Non-pigmented ciliary epithelial cell (primary cell): ENCODE results near the gene ZBTB38.

Source experiments
- DNase-seq: peaks from one replicate; pipeline ENCODE4 v3.0.0-alpha.2; 2010; ENCODE audit warnings: low read depth

Gene ZBTB38

GRCh38 chr3:141386611-141387111 is 18.4 kb downstream of the ZBTB38 start:
- DNase-seq: no peak

DNA sequence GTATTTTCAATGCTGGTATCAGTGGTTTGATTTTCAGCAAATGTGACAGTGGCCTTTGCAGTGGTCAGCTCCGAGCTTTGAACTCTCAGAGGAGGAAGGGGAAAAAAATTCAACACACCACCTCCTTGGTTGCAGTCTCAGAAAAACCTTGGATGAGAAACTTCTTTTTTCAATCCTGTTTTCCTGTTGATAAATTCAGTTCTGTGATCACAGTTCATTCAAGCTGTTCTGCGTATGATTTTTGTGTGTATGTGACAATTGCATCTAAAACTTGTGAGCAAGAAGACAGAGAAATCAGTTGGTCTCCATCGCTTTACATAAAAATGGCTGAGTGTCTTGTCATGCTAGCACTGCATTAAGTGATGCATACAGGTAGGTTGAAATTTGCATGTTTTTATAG is 19.2 kb downstream of the ZBTB38 start:
- no peak for DNase-seq

DNA sequence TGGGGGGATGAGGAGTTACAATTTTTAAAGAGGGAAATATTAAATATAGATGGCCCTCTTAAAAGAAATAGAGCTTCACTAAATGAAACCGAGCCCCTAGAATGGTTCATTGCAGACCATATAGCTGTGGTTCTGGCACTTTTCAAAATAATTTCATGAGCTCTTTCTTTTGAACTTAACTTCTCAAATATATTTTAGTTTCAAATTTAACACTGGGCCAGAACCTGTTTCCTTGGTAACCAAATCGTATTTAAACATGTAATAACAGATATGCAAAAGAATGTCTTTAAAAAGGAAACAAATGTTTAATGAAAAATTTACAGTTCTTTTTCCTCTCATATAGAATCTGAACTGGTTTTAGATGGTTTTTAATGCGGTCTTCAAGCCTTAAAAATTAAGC is 20.1 kb downstream of the ZBTB38 start:
- no peak for DNase-seq

DNA sequence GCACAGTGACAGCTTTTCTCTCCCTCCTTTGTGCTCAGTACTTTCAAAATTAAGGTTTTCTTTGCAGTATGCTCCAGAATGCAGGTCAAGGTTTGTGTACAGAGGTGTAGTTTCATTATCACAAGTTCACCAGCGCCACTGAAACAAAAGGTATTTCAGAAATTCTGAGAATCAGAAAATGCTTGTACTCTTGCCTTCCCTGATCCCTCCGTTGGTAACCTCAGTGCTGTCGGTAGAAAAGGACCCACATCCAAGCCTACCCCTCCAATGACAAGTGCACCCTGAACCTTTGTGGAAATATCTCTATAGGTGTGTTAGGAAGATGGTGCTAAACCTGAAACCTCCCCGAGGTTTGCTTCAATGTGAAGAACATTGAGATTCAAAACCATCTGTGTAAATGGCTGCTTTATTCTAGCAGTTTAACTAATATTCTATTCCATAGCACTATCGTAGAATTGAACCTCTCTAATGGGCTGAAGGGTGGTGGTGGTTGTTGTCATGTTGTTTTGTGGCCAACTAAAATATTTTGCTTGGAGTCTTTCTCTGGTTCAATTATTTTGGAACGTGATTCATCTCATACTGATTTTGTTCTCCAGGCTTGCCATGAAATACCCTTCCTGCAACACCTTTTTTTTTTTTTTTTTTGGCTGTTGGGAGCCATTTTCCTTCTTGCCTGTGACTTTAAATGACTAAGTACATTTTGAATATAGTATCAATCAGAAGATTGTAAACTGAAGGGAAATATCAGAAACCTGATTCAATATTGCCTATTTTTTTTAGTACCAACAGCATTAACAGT is 20.7 kb downstream of the ZBTB38 start:
- DNase-seq: no peak

- no peak for DNase-seq
Measured at GRCh38 chr3:141389703-141390102, 21.4 kb downstream of the ZBTB38 start.

DNA sequence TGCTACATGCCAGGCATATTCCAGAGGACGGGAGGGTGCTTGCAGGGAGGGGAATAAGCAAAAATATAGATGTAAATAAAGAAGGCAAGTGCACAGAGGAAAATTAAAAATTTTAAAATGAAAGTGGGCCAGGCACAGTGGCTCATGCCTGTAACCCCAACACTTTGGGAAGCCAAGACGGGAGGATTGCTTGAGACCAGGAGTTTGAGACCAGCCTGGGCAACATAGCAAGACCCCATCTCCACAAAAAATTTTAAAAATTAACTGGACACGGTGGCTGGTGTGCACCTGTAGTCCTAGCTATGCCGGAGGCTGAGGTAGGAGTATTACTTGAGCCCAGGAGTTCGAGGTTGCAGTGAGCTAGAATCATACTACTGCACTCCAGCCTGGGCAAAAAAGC is 22.4 kb downstream of the ZBTB38 start:
- DNase-seq: no peak

- no peak for DNase-seq
Measured at GRCh38 chr3:141391298-141391990, 23.1 kb downstream of the ZBTB38 start.

GRCh38 chr3:141391991-141392316 is 23.6 kb downstream of the ZBTB38 start:
- DNase-seq: no peak

DNA sequence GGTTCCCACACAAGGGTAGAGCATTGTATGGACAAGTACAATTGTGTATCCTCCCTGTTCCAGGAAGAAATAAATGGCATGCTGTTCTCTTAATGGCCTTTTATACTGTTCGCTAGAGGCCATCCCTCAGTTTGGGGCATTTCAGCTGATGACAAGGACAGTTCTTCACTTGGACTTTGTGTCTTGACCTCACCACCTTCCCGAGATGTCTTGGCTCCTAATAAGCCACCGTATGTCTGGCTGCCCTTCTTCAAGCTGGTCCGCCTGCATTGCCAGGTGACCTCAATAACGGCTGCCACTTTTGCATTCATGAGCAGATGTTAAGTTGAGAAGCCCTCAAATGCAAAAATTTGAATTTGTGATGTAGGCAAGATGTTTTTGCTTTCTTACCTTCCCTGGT is 24.1 kb downstream of the ZBTB38 start:
- no peak for DNase-seq

- DNase-seq: no peak
Measured at GRCh38 chr3:141392897-141393734, 24.8 kb downstream of the ZBTB38 start.

GRCh38 chr3:141393735-141394076 is 25.4 kb downstream of the ZBTB38 start:
- DNase-seq: no peak

- DNase-seq: no peak
Measured at GRCh38 chr3:141394560-141394959, 26.3 kb downstream of the ZBTB38 start.

- DNase-seq: no peak
Measured at GRCh38 chr3:141395005-141395589, 26.8 kb downstream of the ZBTB38 start.

DNA sequence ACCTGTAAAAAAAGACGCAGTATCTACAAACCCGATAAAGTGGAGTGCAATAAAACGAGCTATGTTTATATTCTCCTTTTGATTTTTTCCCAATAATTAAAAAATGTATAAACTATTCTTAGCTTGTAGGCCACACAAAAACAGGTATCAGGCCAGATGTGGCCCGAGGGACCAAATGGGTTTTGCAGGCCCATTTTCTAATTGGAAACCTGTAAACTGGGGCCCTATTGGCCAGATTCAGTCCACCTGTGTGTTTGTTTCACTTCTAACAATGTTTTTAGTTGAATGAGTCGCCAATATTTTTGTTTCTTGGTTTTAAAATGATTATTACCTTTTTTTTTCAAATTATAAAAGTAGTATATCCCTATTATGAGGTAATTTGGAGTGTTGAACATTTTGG is 29.7 kb downstream of the ZBTB38 start:
- no peak for DNase-seq

DNA sequence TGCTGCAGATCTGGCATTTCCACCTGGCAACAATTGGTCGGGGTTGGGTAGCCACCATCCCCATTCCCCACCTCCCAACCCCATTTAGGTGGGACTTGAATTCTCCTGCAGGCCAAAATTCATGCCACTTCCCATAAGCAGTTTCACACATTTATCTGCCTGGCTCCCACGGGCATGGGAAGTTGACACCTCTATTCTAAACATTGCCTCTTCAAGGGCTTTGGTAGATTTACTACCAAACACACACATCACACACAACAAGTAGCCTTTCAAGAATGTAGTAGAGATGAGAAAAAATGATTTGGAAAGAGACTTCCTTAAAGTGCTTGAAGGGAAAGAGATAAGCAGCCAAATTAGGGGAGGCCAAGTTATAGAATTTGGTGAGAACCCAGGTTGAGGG is 30.9 kb downstream of the ZBTB38 start:
- DNase-seq: no peak

DNA sequence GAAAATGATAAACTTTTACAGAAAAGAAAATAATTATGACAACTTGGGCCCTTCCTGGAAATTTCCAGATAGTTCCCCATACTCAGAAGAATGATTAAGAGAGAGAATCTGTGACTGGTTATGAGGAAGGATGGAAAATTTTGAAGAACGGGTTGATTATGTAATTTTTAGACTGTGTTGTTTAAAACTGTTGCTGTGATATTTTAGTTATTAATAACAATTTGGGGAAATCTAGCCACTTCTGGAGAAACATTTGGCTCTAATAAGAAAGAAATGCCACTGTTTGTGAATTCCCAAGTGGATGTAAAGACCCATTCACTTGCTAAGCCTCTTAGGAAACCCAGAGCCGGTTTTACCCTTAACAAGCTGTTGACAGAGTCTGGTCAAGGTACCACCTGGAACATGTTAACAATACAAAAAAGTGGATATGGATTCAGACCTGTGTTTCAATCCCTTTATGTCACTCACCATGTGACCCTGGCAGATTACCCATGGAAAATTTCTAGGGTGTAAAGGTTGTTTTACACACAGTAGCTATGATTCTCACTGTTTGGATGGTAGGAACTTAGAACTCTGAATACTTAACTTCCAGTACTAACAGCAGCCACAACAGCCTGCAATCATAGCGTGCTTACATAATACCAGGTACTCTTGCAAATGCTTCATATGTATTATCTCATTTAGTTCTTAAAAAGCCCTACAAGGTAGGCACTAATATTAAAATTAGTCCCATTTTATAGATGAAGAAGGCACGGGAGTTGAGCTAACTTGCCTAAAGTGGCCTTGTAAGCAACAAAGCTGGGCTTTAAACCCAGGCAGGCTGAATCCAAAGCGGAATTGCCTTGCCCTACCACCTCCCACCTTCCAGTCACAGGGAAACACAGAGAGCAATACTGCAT is 32.0 kb downstream of the ZBTB38 start:
- no peak for DNase-seq

DNA sequence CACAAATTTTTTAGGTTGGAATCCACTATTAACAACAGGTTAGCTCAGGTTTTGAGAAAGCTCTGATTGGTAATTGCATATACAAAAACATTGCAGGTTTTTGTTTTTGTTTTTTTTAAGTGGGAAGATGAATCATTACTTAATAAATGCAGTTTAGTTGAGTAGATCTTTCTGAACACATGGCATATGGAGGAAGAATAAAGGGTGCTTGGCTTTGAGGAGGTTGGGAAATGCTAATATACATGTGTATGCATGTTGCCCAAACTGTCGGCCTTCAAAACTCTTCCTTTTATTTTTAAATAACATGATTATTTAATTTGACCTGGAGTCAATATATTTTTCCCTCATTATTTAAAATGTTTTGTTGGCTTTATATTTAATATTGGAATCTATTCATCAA is 32.8 kb downstream of the ZBTB38 start:
- DNase-seq: no peak

GRCh38 chr3:141401573-141402475 is 33.5 kb downstream of the ZBTB38 start:
- DNase-seq: no peak

DNA sequence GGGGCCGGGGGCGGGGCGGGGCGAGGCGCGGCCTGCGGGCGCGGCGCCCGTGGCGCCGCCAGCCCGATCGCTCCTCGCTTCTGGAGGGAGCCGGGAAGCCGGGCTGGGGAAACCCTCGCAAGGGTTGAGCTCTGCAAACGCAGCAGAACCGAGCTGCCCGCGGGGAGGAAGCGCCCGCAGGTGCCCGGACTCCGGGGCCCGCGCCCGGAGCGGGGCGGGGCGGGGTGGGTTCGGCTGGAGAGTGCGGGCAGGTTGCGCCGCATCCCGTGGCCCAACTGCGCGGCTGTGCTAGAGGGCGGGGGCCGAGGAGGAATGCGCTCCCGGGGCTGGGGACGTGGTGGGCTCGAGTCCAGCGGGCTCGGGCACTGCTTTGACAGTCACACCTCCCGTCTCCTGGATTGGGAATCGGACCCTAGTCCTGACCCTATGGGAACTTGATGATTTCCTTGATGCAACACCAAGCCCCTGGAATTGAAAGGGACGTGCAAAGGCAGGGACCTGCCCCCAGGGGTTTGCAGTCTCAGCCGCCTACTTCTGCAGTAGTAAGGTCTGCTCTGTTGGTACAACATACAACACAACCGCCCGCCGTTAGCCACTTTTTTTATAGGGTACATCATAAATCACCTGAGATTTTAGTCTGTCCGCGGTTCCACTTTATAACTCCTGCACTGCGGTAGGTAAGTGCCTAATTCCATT is 34.3 kb downstream of the ZBTB38 start:
- DNase-seq: no peak

DNA sequence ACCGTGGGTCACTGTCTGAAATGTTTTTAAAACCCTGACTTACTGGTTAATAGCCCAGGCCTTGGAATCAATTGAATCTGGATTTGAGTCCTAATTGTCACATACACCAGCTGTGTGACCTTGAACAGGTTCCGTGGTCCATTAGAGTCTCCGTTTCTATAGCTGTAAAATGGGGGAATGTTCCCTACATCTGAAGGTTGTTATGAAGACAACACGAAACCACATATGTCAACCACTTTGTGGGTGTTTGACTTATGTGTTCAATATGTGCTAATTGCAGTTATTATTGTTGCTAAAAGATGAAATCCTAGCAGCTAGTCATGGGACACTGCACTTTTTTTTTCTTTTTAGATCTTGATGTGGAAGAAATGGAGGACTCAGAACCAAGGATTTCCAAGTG is 35.3 kb downstream of the ZBTB38 start:
- DNase-seq: no peak
